C4-2B (cell line): ENCODE measurements around the gene GPC2.

Experiments used
- CTCF ChIP-seq: fragments of 450-650 bp; conservative IDR thresholded peaks from 2 replicates; pipeline ENCODE4 v1.5.1; 2017; ENCODE audit warnings: mild to moderate bottlenecking
- ZFX ChIP-seq: fragments of 450-650 bp; IDR thresholded peaks from 2 replicates; pipeline ENCODE4 v1.6.1; 2017

DNA sequence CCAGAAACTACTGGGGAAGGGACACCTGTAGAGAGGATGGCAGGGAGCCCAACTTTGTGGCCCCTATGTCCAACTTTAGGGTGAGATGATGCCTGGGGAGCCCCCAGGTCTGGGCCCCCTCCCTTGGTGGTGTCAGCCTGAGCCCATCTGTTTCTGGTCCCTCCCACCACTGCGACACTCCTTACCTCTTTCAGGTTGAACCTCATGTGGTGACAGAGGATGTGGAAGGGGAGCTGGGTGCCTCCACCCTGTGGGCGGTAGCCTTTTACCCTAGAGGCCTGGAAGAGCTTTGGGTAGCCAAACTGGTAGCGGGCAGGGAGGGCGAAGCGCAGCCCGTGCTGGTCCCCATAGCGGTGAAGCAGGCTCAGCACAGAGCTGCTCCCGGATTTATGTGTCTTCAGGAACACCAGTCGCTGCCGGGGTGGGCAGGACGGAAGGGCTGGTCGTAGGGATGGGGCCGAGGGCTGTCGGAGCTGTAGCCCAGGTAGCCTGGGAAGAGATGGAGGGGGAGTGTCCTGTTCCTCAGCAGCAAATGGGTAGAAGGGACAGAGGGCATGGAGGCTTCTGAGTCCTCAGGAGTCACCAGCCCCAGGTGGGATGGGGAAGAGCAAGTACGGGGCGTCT, 10.8 kb downstream of the GPC2 start:
- TF ChIP-seq ZFX (no peak), CTCF (no peak)
